ENCODE data around the gene FOXN3.
"Not testable (repeated sequence)": the region's sequence is repeated elsewhere in the genome, so short reads cannot be mapped to it uniquely, and the experiment has no call there.

FOXN3 gene

GRCh38 chr14:89160437-89160836 is 256.6 kb downstream of the FOXN3 start:
- TF ChIP-seq CTCF (IDR thresholded peaks at IDR 0.05; ENCODE audit: extremely low read depth, missing control alignments), result no peak
- no peak for DNase-seq (ENCODE audit: low spot score)

GRCh38 chr14:89158701-89159100 is 258.3 kb downstream of the FOXN3 start:
- no peak for TF ChIP-seq CTCF (IDR thresholded peaks at IDR 0.05; ENCODE audit: extremely low read depth, missing control alignments)

GRCh38 chr14:89158104-89158503 is 258.9 kb downstream of the FOXN3 start:
- DNase-seq (ENCODE audit: low spot score), result not testable (repeated sequence)

More at GRCh38 chr14:89158701-89159100, 258.3 kb downstream of the FOXN3 start:
- DNase-seq (ENCODE audit: low spot score), result no peak

GRCh38 chr14:89155491-89155890 is 261.5 kb downstream of the FOXN3 start:
- DNase-seq (ENCODE audit: low spot score), result no peak
- TF ChIP-seq CTCF (IDR thresholded peaks at IDR 0.05; ENCODE audit: extremely low read depth, missing control alignments), result no peak

GRCh38 chr14:89151693-89152092 is 265.3 kb downstream of the FOXN3 start:
- DNase-seq (ENCODE audit: low spot score), result not testable (repeated sequence)

GRCh38 chr14:89146274-89146673 is 270.8 kb downstream of the FOXN3 start:
- no peak for DNase-seq (ENCODE audit: low spot score)
- TF ChIP-seq CTCF (IDR thresholded peaks at IDR 0.05; ENCODE audit: extremely low read depth, missing control alignments), result no peak

GRCh38 chr14:89144642-89145041 is 272.4 kb downstream of the FOXN3 start:
- no peak for DNase-seq (ENCODE audit: low spot score)
- TF ChIP-seq CTCF (IDR thresholded peaks at IDR 0.05; ENCODE audit: extremely low read depth, missing control alignments), result no peak

- DNase-seq (ENCODE audit: low spot score), result no peak
- TF ChIP-seq CTCF (IDR thresholded peaks at IDR 0.05; ENCODE audit: extremely low read depth, missing control alignments), result no peak
Observed at GRCh38 chr14:89144066-89144465, 273.0 kb downstream of the FOXN3 start.

- no peak for DNase-seq (ENCODE audit: low spot score)
- no peak for TF ChIP-seq CTCF (IDR thresholded peaks at IDR 0.05; ENCODE audit: extremely low read depth, missing control alignments)
Observed at GRCh38 chr14:89143595-89143994, 273.4 kb downstream of the FOXN3 start.
